ENCODE measurements around the gene SPTBN5. TPM values are rescaled to one million over a fixed set of nuclear protein-coding genes. Genes with fewer than 3 reads are reported as not detected.

Gene SPTBN5
- total RNA-seq (2021) (2.4 and 3.2 TPM in 2 replicates), Bru-seq, nascent RNA (percentile 32 among the genes with signal in this experiment), BruChase-seq, experiment 1, labeled RNA remaining after a 2-hour chase (percentile 26 among the genes with signal in this experiment), BruChase-seq, experiment 2, labeled RNA remaining after a 6-hour chase (percentile 44 among the genes with signal in this experiment)
- long read RNA-seq, partial matches to known transcripts, result 0 of 2 reads
- long read RNA-seq, other reads (novel, unspliced or antisense), result 2 of 2 reads

GRCh38 chr15:41893422-41894250 lies at the start of gene SPTBN5:
SPTBN5 (minus strand) TSS chr15:41894053; CDS start chr15:41893497, 556 bp downstream.
- intact Hi-C loops (cut with micrococcal nuclease; ENCODE audit: unreplicated experiment), result no loop called here
- TF ChIP-seq CTCF (conservative IDR thresholded peaks at IDR 0.05; ENCODE audit: low read depth, low read length), result no peak
- no peak for TF ChIP-seq EZH2 (IDR thresholded peaks at IDR 0.05; ENCODE audit: borderline replicate concordance, low read depth, low read length, poor library complexity, severe bottlenecking)
- Histone ChIP-seq H3K27ac (ENCODE audit: low read depth, low read length, poor library complexity, severe bottlenecking) (peak within 1 kb of the TSS; percentile 63), H3K9me3 (ENCODE audit: low read depth, low read length, poor library complexity, severe bottlenecking) (no peaks in the 10 kb centered on the region), H3K36me3 (ENCODE audit: insufficient read depth, low read length, poor library complexity, severe bottlenecking) (no peaks in the 10 kb centered on the region), H3K27me3 (replicated peaks; ENCODE audit: insufficient read depth, low read depth, low read length, poor library complexity) (no peaks in the 10 kb centered on the region), H3K4me1 (ENCODE audit: insufficient read depth, low read length, poor library complexity, severe bottlenecking) (peaks cover 4% of the 10 kb centered on the region), H3K4me3 (ENCODE audit: low read depth, low read length, poor library complexity, severe bottlenecking) (no peak within 1 kb of the TSS)
- POLR2A ChIA-PET (ENCODE audit: low non-redundant PET), result no interaction called here
- CTCF ChIA-PET, result interaction anchor here (1.5 kb wide), 1 partner anchor 11 kb away, joined by 6 read pairs; no protein-coding TSS in a partner anchor
- BruUV-seq (replicated peaks), result no TSS peak
- DNase-seq (ENCODE audit: low spot score), result no peak

GRCh38 chr15:41942886-41943285 lies 49.0 kb upstream of the SPTBN5 start:
- Histone ChIP-seq H3K4me1 (ENCODE audit: insufficient read depth, low read length, poor library complexity, severe bottlenecking) (peaks cover 13% of the 10 kb centered on the region), H3K36me3 (ENCODE audit: insufficient read depth, low read length, poor library complexity, severe bottlenecking) (no peaks in the 10 kb centered on the region), H3K27me3 (replicated peaks; ENCODE audit: insufficient read depth, low read depth, low read length, poor library complexity) (no peaks in the 10 kb centered on the region), H3K4me3 (ENCODE audit: low read depth, low read length, poor library complexity, severe bottlenecking) (no peak overlapping the region), H3K9me3 (ENCODE audit: low read depth, low read length, poor library complexity, severe bottlenecking) (no peaks in the 10 kb centered on the region), H3K27ac (ENCODE audit: low read depth, low read length, poor library complexity, severe bottlenecking) (no peak overlapping the region)
- TF ChIP-seq CTCF (conservative IDR thresholded peaks at IDR 0.05; ENCODE audit: low read depth, low read length) (no peak), EZH2 (IDR thresholded peaks at IDR 0.05; ENCODE audit: borderline replicate concordance, low read depth, low read length, poor library complexity, severe bottlenecking) (no peak)
- intact Hi-C loops (cut with micrococcal nuclease; ENCODE audit: unreplicated experiment), result no loop called here
- DNase-seq (ENCODE audit: low spot score), result no peak
- CTCF ChIA-PET, result no interaction called here
- no TSS peak for BruUV-seq (replicated peaks)
- POLR2A ChIA-PET (ENCODE audit: low non-redundant PET), result no interaction called here

GRCh38 chr15:41941644-41942415 lies 48.0 kb upstream of the SPTBN5 start:
- no peak for DNase-seq (ENCODE audit: low spot score)

More at GRCh38 chr15:41941644-41942415, 48.0 kb upstream of the SPTBN5 start:
- Histone ChIP-seq H3K27ac (ENCODE audit: low read depth, low read length, poor library complexity, severe bottlenecking) (no peak overlapping the region), H3K4me3 (ENCODE audit: low read depth, low read length, poor library complexity, severe bottlenecking) (no peak overlapping the region), H3K27me3 (replicated peaks; ENCODE audit: insufficient read depth, low read depth, low read length, poor library complexity) (no peaks in the 10 kb centered on the region), H3K9me3 (ENCODE audit: low read depth, low read length, poor library complexity, severe bottlenecking) (no peaks in the 10 kb centered on the region), H3K4me1 (ENCODE audit: insufficient read depth, low read length, poor library complexity, severe bottlenecking) (peaks cover 13% of the 10 kb centered on the region), H3K36me3 (ENCODE audit: insufficient read depth, low read length, poor library complexity, severe bottlenecking) (no peaks in the 10 kb centered on the region)
- no TSS peak for BruUV-seq (replicated peaks)
- intact Hi-C loops (cut with micrococcal nuclease; ENCODE audit: unreplicated experiment), result no loop called here
- TF ChIP-seq EZH2 (IDR thresholded peaks at IDR 0.05; ENCODE audit: borderline replicate concordance, low read depth, low read length, poor library complexity, severe bottlenecking) (no peak), CTCF (conservative IDR thresholded peaks at IDR 0.05; ENCODE audit: low read depth, low read length) (no peak)
- ChIA-PET POLR2A (ENCODE audit: low non-redundant PET) (interaction anchor here (0.6 kb wide), 1 partner anchor 7 kb away, joined by 8 read pairs; no protein-coding TSS in a partner anchor), CTCF (no interaction called here)

All from A673 (cell line).